Calu3 (cell line): ENCODE measurements around the gene NCAPG2. TPM values are rescaled to one million over a fixed set of nuclear protein-coding genes. Genes with fewer than 3 reads are reported as not detected.

Experiments used
- BruUV-seq: library from RNA; stranded (reverse); fragments of 400-500 nt; replicated peaks from 2 replicates; lab custom pipeline; 2021; lab: Mats Ljungman, UMichigan
- CTCF ChIA-PET: fragments of 300-600 bp; sonication (Branson Sonifier 250); formaldehyde crosslinking; loops from one replicate; lab custom pipeline; 2022; ENCODE audit warnings: antibody characterized with exemption; lab: Charles Lee
- DNase-seq: peaks from one replicate; pipeline ENCODE4 v3.0.0; 2022
- H3K27ac Mint-ChIP-seq: one replicate; pipeline ENCODE4 v1.8.0; 2022; ENCODE audit warnings: mixed read lengths; ENCODE audit not compliant: unreplicated experiment
- H3K27me3 Mint-ChIP-seq: one replicate; pipeline ENCODE4 v1.8.0; 2022; ENCODE audit warnings: mixed read lengths; ENCODE audit not compliant: unreplicated experiment
- H3K36me3 Mint-ChIP-seq: one replicate; pipeline ENCODE4 v1.8.0; 2022; ENCODE audit warnings: mild to moderate bottlenecking, moderate library complexity, mixed read lengths; ENCODE audit not compliant: insufficient read depth, unreplicated experiment
- H3K4me1 Mint-ChIP-seq: one replicate; pipeline ENCODE4 v1.8.0; 2022; ENCODE audit warnings: mild to moderate bottlenecking, low read depth, mixed read lengths; ENCODE audit not compliant: unreplicated experiment
- H3K4me3 Mint-ChIP-seq: one replicate; pipeline ENCODE4 v1.8.0; 2022; ENCODE audit warnings: mild to moderate bottlenecking, low read depth, moderate library complexity, mixed read lengths; ENCODE audit not compliant: unreplicated experiment
- H3K9me3 Mint-ChIP-seq: one replicate; pipeline ENCODE4 v1.8.0; 2022; ENCODE audit warnings: low read depth, mixed read lengths; ENCODE audit not compliant: unreplicated experiment
- CTCF ChIP-seq: fragments of 200-600 bp; IDR thresholded peaks from one replicate; pipeline ENCODE4 v1.8.0; 2022; ENCODE audit warnings: antibody characterized with exemption; ENCODE audit not compliant: unreplicated experiment
- intact Hi-C: fragments of 100-400 bp; cut with micrococcal nuclease; formaldehyde crosslinking; loops from one replicate; pipeline ENCODE4 v1.10.0; 2022; ENCODE audit not compliant: unreplicated experiment
- total RNA-seq: library from RNA; stranded (reverse); gene quantifications from 2 replicates; pipeline ENCODE4 v1.2.3, GENCODE V29; 2022

NCAPG2 gene
- total RNA-seq, 1 experiment from 2014 or later: 81.7 TPM

GRCh38 chr7:158733775-158734494, 29.3 kb upstream of the NCAPG2 start:
- Mint-ChIP-seq H3K4me3 (no peak overlapping the region), H3K9me3 (no peaks in the 10 kb centered on the region), H3K27ac (no peak overlapping the region), H3K36me3 (peaks cover 22% of the 10 kb centered on the region), H3K27me3 (no peaks in the 10 kb centered on the region), H3K4me1 (no peaks in the 10 kb centered on the region)
- BruUV-seq: no TSS peak
- intact Hi-C loops: no loop called here
- TF ChIP-seq CTCF: peak; percentile 20
- DNase-seq: no peak
- CTCF ChIA-PET: interaction anchor here (0.5 kb wide), 1 partner anchor 75 kb away, joined by 4 read pairs; no protein-coding TSS in a partner anchor

GRCh38 chr7:158733220-158733519, 28.6 kb upstream of the NCAPG2 start:
- peaks cover 17% of the 10 kb centered on the region for H3K36me3 Mint-ChIP-seq
- BruUV-seq: no TSS peak

GRCh38 chr7:158732494-158733219, 28.1 kb upstream of the NCAPG2 start:
- no peak overlapping the region for H3K4me3 Mint-ChIP-seq
- H3K4me1 Mint-ChIP-seq: no peaks in the 10 kb centered on the region
- H3K36me3 Mint-ChIP-seq: peaks cover 13% of the 10 kb centered on the region
- CTCF ChIA-PET: interaction anchor here (0.6 to 1.0 kb wide), 3 partner anchors 28 to 668 kb away, joined by 3 read pairs; partner anchors contain the start of gene NCAPG2
- no peak overlapping the region for H3K27ac Mint-ChIP-seq
- BruUV-seq: no TSS peak
- DNase-seq: no peak
- no peak for TF ChIP-seq CTCF
- H3K9me3 Mint-ChIP-seq: no peaks in the 10 kb centered on the region
- no peaks in the 10 kb centered on the region for H3K27me3 Mint-ChIP-seq
- intact Hi-C loops: no loop called here

More at GRCh38 chr7:158733220-158733519, 28.6 kb upstream of the NCAPG2 start:
- TF ChIP-seq CTCF: no peak
- H3K27me3 Mint-ChIP-seq: no peaks in the 10 kb centered on the region
- no peak overlapping the region for H3K4me3 Mint-ChIP-seq
- CTCF ChIA-PET: interaction anchor here (0.6 to 1.0 kb wide), 3 partner anchors 29 to 669 kb away, joined by 3 read pairs; partner anchors contain the start of gene NCAPG2
- H3K4me1 Mint-ChIP-seq: no peaks in the 10 kb centered on the region
- no peak overlapping the region for H3K27ac Mint-ChIP-seq
- no peaks in the 10 kb centered on the region for H3K9me3 Mint-ChIP-seq
- intact Hi-C loops: no loop called here
- no peak for DNase-seq

- peaks cover 13% of the 10 kb centered on the region for H3K36me3 Mint-ChIP-seq
- H3K4me1 Mint-ChIP-seq: no peaks in the 10 kb centered on the region
- intact Hi-C loops: no loop called here
- BruUV-seq: no TSS peak
- H3K4me3 Mint-ChIP-seq: no peak overlapping the region
- H3K27me3 Mint-ChIP-seq: no peaks in the 10 kb centered on the region
- H3K9me3 Mint-ChIP-seq: no peaks in the 10 kb centered on the region
- no peak overlapping the region for H3K27ac Mint-ChIP-seq
- no peak for DNase-seq
- CTCF ChIA-PET: no interaction called here
- TF ChIP-seq CTCF: no peak
Observed at GRCh38 chr7:158731761-158732160, 27.2 kb upstream of the NCAPG2 start.
